Activated CD4-positive, CD25-positive, alpha-beta regulatory T cell (primary cell): ENCODE results near the gene CSF2RB.
A peak's percentile ranks its signal among the peaks of the same experiment; 100 is the strongest.
"Not testable (repeated sequence)": the region's sequence is repeated elsewhere in the genome, so short reads cannot be mapped to it uniquely, and the experiment has no call there.

Experiments used
- DNase-seq, 4 experiments: peaks; one replicate each; lab custom pipeline; 2025; lab: John Stamatoyannopoulos, UW

Gene CSF2RB

DNA sequence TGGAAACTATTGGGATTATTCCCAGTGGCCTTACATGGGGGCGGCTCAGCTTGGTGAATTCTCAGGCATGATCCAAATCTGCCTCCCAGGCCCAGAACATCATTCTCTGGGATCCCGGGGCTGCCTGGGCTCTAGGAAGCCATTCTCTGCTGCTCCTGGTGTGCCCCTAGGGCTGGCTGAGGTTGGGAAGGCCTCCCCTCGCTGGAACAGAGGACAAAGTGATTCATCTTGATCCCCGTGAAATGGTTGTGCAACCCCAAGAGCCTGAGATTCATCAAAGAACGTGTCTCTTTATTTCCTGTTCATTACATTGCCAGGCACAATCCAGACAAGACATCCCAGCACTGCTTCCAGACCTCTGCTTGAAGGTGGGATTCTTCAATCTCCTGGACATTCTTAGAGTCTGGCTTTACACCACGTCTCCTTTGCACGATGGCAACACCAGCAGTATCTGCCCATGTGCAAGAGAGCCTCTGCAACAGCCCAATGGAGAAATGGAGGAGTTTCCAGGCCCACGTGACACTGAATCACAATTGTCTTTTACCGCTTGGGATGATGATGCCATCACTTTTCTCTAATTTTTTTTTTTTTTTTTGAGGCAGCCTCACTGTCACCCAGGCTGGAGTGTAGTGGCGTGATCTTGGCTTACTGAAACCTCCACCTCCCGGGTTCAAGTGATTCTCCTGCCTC is 53.6 kb downstream of the CSF2RB start:
- no peak for DNase-seq

DNA sequence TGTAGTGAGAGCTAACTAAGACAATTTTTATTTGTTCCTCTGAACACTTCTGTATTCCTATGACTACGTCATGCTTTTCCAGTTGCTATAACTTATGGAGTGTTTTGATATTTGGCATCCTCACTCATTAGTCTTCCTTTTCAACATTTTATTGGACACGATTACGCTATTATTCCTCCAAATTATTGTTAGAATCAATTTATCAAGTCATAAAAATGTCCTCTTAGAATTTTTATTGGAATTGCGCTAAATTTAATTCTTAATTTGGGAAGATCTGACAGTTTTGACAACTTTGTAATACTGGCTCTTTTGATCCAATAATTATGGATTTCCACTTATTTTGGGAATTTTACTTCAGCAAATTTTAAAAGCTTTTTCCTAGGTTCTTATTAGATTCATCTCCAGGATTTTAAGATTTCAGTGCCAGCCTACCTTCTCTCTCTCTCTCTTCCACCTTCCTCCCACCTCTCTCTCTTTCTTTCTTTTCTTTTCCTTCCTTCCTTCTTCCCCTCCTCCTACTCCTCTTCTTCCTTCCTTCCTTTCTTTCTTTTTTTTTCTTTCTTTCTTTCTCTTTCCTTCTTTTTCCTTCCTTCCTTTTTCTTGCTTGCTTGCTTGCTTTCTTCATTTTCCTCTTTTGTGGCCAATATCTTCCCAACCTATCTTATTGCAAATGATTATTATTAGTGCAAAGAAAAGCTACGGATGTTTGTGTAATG is 55.0 kb downstream of the CSF2RB start:
- DNase-seq: no peak

DNA sequence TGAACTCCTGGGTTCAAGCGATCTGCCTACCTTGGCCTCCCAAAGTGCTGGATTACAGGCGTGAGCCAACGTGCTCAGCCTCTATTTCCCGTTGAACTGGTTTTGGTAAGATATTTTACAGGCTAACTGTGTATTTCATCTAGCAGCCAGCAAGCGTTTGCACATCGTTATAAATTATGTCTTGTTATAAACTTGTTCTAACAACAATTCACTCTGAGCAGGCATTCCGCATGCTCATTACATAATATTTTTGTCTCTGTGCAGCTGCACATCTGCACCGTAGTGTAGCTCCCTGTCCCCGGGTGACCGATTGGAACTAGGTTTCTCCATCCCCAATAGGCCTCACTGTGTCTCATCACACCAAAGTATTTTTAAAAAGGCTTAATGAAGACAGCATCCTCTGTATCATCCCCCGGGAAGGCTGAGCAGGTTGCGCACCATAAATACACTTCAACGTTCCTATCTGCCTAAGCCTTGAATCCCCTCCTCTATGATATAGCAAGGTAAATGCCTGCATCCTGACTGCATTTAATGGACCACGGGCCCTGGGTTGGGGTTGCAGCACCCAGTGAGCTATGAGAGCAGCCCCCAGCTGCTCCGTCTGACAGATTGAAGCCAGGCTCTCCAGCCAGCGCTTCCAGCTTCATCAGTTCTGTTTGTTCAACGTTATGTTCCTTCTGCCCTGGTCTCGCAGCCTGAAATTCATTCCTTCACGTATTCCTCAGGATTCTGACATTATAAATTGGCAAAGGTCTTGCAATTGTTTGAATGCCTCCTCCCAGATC is 58.1 kb downstream of the CSF2RB start:
- DNase-seq: no peak

DNA sequence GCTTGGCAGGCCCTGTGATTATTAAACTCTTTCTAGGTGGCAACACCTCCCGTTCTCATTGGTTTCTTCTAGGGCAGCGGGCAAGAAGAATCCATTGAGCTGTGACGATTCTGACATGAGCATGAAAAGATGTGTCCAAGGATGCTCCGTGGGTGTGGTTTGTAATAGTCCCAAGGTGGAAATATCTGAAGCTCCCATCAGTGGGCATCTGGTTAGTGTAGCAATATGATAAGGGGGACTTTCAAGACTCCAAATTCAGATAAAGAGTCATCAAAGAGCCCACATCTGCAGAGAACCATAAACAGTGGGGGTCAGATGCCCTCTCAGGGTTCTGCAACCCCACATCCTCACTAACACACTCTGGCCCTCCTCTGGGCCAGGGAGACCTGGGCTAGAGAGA is 63.2 kb downstream of the CSF2RB start:
- DNase-seq: no peak

DNA sequence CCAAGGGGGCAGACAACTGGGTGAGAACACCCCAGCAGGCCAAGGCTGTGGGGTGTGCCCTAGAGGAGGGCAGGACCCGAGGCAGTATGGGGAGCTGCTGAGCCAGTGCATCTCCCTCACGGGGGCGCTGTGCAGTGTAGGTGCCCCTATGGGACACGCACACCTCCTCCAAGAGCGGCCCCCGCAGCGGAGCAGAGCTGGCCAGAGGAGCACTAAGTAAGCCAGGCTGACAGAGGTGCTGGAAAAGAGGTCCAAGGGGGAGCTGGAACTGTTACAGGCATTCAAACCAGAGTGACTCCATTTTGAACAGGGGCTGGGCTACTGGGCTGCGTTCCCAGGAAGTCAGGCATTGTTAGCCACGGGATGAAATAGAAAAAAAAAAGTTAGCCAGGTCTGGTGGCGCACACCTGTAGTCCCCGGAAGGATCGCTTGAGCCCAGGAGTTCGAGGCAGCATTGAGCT is 64.0 kb downstream of the CSF2RB start:
- peak; percentile 42 to 72 (median 65) for DNase-seq

DNA sequence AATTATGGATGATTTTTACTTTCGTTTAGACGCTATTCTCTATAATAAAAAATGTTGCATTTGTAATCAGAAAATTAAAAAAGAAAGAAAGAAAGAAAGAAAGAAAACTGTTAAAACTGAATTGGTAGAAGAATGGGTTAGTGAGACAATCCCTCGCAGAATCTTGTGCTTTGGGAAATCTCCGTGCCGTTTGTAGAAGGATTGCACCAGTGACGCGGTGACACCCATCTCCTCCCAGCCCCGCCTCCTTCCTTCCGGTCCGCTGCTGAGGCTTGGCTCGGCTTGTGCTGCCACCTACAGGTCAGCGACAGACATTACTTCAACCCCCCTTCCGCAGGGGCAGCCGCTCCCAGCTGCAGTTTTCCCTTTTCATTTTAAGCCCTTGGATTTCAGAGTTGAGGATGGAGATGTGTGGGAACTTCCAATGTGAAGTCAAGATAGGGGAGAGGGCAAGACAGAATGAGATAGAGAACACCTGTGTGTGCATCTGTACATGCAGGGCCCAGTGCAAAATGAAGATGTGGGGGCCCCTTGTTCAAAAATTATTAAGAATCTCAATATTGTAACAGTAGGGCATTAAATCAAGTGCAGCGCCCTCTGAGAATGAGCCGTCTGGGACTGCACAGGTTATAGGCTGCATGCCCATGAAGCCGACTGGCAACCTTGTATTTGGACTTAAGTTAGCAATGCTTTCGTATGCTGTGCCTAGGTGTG is 64.7 kb downstream of the CSF2RB start:
- peak; percentile 72 to 87 (median 84) for DNase-seq

DNA sequence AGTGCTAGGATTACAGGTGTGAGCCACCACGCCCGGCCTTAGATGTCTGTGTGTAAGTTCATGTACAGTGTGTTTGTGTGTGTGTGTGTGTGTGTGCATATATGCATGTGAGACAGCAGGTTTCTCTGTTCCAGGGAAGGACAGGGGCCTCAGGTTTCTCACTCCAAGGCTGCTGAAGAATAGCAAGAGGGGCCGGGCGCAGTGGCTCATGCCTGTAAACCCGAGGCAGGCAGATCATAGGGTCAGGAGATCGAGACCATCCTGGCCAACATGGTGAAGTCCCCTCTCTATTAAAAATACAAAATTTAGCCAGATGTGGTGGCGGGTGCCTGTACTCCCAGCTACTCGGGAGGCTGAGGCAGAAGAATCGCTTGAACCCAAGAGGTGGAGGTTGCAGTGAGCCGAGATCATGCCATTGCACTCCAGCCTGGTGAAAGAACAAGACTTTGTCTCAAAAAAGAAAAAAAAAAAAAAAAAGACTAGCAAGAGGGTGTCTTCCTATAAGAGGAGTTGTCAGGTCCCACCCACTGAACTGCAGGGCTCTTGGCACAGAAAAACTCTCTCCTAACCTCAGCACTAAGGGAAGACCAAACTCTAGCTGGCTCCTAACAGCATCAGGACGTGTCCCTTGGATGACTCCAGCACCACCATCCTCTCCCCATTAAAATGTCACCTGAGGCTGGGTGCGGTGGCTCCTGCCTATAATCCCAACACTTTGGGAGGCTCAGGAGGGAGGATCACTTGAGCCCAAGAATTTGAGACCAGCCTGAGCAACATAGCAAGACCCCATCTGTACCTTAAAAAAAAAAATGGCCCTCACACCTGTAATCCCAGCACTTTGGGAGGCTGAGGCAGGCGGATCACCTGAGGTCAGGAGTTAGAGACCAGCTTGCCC is 65.8 kb downstream of the CSF2RB start:
- DNase-seq: no peak

DNA sequence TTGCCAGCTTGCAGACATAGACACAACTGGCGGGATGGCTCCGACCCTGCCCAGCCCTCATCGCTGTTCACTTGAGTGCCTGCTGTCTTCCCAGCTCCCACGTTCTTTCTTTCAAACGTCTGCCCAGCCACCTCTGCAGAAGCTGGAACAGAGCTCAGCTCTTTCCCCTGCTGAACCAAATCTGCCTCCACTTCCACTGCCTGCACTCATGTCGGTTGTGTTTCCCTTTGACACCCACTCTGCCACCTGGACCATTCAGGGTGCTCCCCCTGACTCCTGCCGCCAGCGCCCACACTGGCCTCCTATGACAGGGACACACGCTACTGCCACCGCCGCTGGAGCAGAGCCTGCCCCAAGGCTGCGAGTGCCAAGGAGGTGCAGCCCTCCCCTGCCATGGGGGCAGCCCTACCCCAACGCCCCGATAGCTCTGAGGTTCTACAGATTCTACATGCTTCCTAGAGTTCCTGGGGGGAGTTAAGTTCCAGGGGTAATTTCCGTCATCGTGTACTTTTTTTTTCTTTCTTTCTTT is 67.9 kb downstream of the CSF2RB start:
- DNase-seq: no peak

DNA sequence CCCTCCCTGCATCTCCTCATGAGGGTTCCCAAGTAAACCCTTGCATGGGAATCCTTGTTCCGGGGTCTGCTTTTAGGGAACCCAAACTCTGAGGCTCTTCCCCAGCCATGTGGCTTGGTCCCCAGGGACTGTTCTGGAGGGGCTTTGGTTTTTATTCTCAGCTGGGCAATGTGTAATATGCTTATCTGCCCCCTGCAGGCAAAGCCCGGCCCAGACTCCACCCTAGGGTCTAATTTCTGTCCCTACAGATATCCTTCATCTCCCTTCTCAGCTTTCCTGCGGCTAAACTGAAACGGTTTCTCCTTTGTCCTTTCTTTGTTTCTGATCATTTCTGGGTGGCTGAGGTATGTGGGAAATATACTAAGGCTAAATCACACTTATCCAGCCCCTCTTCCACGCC is 68.7 kb downstream of the CSF2RB start:
- no peak for DNase-seq

DNA sequence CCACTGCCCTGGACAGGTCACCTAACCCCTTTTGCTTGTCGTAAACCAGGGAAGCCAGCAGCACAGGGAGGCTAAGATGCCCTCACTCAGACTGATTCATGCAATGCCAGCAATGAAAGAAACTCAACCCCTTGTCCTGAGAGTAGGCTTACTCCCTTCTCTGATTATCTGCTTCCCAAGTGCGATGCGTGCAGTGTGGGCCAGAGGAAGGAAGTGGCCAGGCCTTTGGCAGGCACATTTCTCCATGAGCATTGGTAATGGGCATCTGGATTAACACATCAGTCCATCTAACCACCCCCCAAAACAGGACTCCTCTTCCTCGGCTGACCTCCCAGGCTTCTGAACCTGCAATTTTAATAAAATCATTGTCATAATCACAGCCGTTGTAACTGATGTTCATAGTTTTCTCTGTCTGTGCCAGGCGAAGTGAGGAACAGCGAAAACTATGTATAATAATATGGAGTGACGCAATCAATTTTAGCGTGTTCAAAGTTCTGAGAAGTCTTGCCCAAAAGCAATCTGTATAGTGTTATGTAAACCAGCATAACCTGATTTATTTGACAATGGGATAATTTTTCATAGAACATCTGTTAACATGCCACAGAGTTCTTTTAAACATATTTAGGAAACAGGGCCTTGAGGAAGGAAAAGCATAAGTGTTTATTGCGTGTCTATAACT is 71.9 kb downstream of the CSF2RB start:
- DNase-seq: no peak

DNA sequence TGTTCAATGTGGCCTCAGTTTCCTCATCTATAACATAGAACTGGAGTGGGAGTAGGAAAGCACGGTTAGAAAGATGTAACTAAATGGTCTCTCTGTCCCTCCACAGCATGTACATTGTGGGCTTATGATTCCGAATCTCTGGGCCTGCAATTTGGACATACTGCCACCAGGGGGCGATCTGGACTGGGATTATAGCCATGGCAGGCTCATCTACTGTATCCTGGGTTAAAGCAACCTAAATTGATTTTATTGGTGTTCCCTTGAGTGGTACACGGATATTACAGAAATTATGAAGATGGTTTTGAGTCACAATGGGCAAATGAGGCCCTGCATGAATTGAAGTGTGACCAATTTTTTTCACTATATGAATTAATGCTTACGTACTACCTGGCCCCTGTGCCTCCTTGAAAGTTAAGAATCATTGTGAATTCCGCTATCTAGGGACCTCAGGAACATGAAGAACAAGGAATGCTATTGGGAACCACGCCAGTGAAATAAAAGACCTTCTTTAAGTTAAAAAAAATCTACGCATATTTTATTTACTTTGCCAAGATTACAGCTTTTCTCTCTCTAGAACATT is 72.9 kb downstream of the CSF2RB start:
- no peak for DNase-seq

DNA sequence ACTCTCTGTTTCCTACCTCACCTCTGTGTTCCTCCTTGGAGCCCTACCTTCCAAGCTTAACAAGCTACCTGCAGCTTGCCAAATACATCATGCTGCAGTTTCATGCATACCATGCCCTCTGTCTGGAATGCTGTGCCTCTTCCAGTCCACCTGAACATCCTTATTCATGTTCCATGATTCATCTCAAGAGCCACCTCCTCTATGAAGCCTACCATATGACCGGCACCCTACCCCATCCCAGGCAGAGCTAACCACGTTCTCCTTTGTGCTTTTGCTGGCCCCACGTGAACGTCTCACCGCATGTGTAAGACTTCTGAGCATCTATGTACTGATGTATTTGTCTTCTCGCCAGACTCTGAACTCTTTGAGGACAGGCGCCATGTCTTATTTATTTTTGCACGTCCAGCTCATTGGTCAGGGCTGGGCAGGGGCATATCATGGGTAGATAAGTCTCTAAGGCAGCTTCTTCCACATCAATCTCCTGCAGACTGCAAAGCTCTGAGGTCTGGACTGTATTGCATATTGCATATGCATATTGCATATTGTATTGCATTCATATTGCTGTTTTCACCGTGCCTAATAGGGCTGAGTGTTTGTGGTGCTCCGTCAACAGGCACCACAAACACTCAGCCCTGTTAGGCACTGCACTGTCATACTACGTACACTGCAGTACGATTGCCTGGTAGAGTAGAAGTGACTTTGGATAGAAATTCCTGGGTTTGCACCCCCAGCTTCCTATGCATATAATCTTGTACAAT is 74.8 kb downstream of the CSF2RB start:
- no peak for DNase-seq

DNA sequence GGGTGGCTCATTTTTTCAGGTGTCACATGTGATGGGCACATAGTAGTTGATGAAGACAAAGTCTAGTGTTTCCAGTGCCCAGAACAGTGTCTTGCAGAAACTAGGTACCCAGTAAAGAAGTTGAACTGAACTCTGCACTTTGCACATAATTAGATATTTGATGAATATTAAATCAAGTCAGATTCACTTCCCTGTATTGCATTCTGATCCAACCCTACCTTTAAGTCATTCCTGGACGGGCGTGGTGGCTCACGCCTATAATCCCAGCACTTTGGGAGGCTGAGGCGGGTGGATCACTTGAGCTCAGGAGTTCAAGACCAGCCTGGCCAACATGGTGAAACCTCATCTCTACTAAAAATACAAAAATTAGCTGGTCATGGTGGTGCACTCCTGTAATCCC is 75.6 kb downstream of the CSF2RB start:
- DNase-seq: not testable (repeated sequence)
